ENCODE results near the gene ARSG.
"Not testable (repeated sequence)": the region's sequence is repeated elsewhere in the genome, so short reads cannot be mapped to it uniquely, and the experiment has no call there.

ARSG gene

GRCh38 chr17:68329331-68329730 lies 38.0 kb downstream of the ARSG start:
- no peak for DNase-seq (ENCODE audit: low spot score)

GRCh38 chr17:68331932-68332331 lies 40.6 kb downstream of the ARSG start:
- DNase-seq (ENCODE audit: low spot score) = not testable (repeated sequence)

GRCh38 chr17:68334393-68334792 lies 43.1 kb downstream of the ARSG start:
- no peak for DNase-seq (ENCODE audit: low spot score)

- no peak for DNase-seq (ENCODE audit: low spot score)
These were observed 50.2 kb downstream of the ARSG start for GRCh38 chr17:68341482-68341881.

GRCh38 chr17:68343976-68344375 lies 52.7 kb downstream of the ARSG start:
- peak; percentile 14 for DNase-seq (ENCODE audit: low spot score)

- no peak for DNase-seq (ENCODE audit: low spot score)
These were observed 53.4 kb downstream of the ARSG start for GRCh38 chr17:68344701-68345136.

GRCh38 chr17:68346448-68346847 lies 55.2 kb downstream of the ARSG start:
- DNase-seq (ENCODE audit: low spot score) = peak; percentile 94

GRCh38 chr17:68347380-68347779 lies 56.1 kb downstream of the ARSG start:
- DNase-seq (ENCODE audit: low spot score) = no peak

- DNase-seq (ENCODE audit: low spot score) = no peak
These were observed 57.9 kb downstream of the ARSG start for GRCh38 chr17:68349157-68349556.

GRCh38 chr17:68351395-68351794 lies 60.1 kb downstream of the ARSG start:
- no peak for DNase-seq (ENCODE audit: low spot score)

GRCh38 chr17:68352041-68352440 lies 60.7 kb downstream of the ARSG start:
- DNase-seq (ENCODE audit: low spot score) = no peak

GRCh38 chr17:68352671-68353070 lies 61.4 kb downstream of the ARSG start:
- DNase-seq (ENCODE audit: low spot score) = not testable (repeated sequence)

- DNase-seq (ENCODE audit: low spot score) = no peak
These were observed 61.8 kb downstream of the ARSG start for GRCh38 chr17:68353111-68353521.

- DNase-seq (ENCODE audit: low spot score) = not testable (repeated sequence)
These were observed 63.0 kb downstream of the ARSG start for GRCh38 chr17:68354311-68354710.

GRCh38 chr17:68355108-68355507 lies 63.8 kb downstream of the ARSG start:
- not testable (repeated sequence) for DNase-seq (ENCODE audit: low spot score)

- peak; percentile 31 for DNase-seq (ENCODE audit: low spot score)
These were observed 65.2 kb downstream of the ARSG start for GRCh38 chr17:68356520-68356919.

GRCh38 chr17:68356949-68357455 lies 65.7 kb downstream of the ARSG start:
- no peak for DNase-seq (ENCODE audit: low spot score)

- no peak for DNase-seq (ENCODE audit: low spot score)
These were observed 66.6 kb downstream of the ARSG start for GRCh38 chr17:68357886-68358285.

GRCh38 chr17:68359791-68360535 lies 68.7 kb downstream of the ARSG start:
- DNase-seq (ENCODE audit: low spot score) = no peak

- no peak for DNase-seq (ENCODE audit: low spot score)
These were observed 74.2 kb downstream of the ARSG start for GRCh38 chr17:68365469-68365868.

- no peak for DNase-seq (ENCODE audit: low spot score)
These were observed 77.1 kb downstream of the ARSG start for GRCh38 chr17:68368387-68368786.

GRCh38 chr17:68375566-68375965 lies 84.3 kb downstream of the ARSG start:
- no peak for DNase-seq (ENCODE audit: low spot score)

- DNase-seq (ENCODE audit: low spot score) = not testable (repeated sequence)
These were observed 84.9 kb downstream of the ARSG start for GRCh38 chr17:68376178-68376577.

GRCh38 chr17:68377771-68378267 lies 86.5 kb downstream of the ARSG start:
- no peak for DNase-seq (ENCODE audit: low spot score)

Measured in NAMALWA (cell line).